Bronchus fibroblast of lung (primary cell): ENCODE results near the gene TEX26. TPM values are rescaled to one million over a fixed set of nuclear protein-coding genes. Genes with fewer than 3 reads are reported as not detected.

Experiments
- total RNA-seq: library from RNA; depleted of rRNA; stranded (reverse); fragments of >200 nt; gene quantifications from 2 replicates; pipeline ENCODE4 v1.2.3, GENCODE V29; 2015

The TEX26 gene
- 0.17 and 0.30 TPM in 2 replicates for total RNA-seq

DNA sequence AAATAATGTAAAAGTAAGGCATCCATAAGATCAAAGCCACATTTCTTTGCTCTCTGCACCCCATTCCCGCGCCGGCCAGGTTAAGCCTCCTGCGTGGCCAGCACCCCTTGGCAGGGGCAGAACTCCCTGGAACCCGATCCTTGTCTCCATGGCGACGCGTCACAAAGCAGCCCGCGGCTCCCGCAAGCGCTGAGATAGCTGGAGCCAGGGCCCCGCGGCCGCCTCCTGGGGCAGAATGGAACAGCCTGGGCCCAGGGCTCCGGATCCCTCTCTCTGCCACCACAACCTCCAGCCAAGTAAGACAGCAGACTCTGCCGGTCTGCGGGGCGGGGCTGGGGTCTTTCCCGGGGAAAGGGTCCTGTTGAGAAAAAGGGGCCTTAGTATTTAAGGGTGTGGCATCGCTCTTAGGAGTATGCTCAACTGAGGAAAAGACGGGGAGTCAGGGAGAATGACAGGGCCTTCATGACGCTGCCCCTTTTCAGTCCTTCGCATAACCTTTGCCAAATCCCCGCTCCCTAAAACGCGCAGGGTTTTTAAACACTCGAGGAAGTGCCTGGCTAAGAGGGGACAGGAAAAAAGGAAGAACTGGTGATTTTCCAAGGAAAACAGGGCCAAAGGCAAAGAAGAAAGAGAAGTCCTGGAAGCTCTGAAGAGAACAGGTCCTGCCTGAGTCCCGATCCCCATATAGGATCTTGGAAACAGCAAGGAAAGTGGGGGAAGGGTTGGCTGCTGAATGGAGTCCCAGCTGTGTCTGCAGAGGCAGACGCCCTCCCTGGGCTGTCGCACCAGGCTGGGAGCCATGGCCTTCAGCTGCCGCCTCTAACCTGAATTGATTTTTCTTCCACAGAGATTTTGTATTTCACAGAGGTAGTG is at the start of gene TEX26:
TEX26 (plus strand) TSS at position 176 of the 873 bp plus-strand sequence; CDS start at position 236, 60 bp downstream.

DNA sequence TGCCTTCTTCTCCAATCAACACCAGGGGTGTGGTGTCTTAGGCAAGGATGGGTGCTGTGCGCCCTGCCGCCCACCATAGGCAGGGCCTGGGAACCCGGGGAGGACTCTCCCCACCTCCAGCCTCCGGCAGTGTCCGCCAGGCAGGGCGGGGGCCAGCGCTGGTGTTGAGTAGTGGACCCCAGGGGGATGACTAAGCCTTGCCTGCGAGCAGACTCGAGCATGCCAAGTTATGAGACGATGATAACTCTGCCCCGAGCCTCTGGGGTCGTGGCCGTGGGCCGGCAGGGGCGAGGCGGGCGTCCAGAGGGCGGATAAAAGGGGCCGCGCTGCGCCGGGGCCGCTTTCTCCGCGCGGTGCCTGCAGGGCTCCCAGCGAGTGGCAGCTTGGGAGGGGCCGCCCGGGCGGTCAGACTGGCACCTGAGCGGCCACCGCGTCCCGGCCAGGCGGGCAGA is 26.5 kb upstream of the TEX26 start, which contains the start of gene MEDAG:
MEDAG (plus strand) TSS at position 340 of the 452 bp plus-strand sequence. CDS start 245 bp downstream, outside the sequence.

Other genes with a start within 250 kb of the TEX26 start
- 0.74 TPM in 1 of 2 replicates, not detected in the other for gene ALOX5AP, start 197.1 kb upstream of the TEX26 start, total RNA-seq
- 3.4 and 3.9 TPM in 2 replicates for gene MEDAG, start 26.4 kb upstream of the TEX26 start, total RNA-seq
- gene HSPH1, start 229.2 kb downstream of the TEX26 start, total RNA-seq = 20.5 and 26.6 TPM in 2 replicates